GM21619 (cell line): ENCODE data around the gene HLA-B.
"Not testable (repeated sequence)": the region's sequence is repeated elsewhere in the genome, so short reads cannot be mapped to it uniquely, and the experiment has no call there.

ENCODE experiments used
- ATAC-seq: cut with Tn5 transposase; IDR thresholded peaks from one replicate; pipeline ENCODE4 v1.9.1; 2021; ENCODE audit not compliant: unreplicated experiment

The HLA-B gene

GRCh38 chr6:31385041-31385440, 28.1 kb upstream of the HLA-B start:
- ATAC-seq = no peak

- no peak for ATAC-seq
These were observed 26.2 kb upstream of the HLA-B start for GRCh38 chr6:31383149-31383548.

GRCh38 chr6:31381666-31382065, 24.7 kb upstream of the HLA-B start:
- ATAC-seq = no peak

GRCh38 chr6:31379850-31380249, 22.9 kb upstream of the HLA-B start:
- ATAC-seq = no peak

- no peak for ATAC-seq
These were observed 21.7 kb upstream of the HLA-B start for GRCh38 chr6:31378721-31379103.

- ATAC-seq = no peak
These were observed 21.2 kb upstream of the HLA-B start for GRCh38 chr6:31378062-31378720.

GRCh38 chr6:31377029-31377428, 20.1 kb upstream of the HLA-B start:
- no peak for ATAC-seq

- no peak for ATAC-seq
These were observed 18.7 kb upstream of the HLA-B start for GRCh38 chr6:31375699-31376098.

GRCh38 chr6:31374118-31374517, 17.1 kb upstream of the HLA-B start:
- not testable (repeated sequence) for ATAC-seq

GRCh38 chr6:31368461-31368860, 11.5 kb upstream of the HLA-B start:
- ATAC-seq = no peak

GRCh38 chr6:31366693-31367470, 9.9 kb upstream of the HLA-B start:
- peak; percentile 79 for ATAC-seq

GRCh38 chr6:31365864-31366263, 8.9 kb upstream of the HLA-B start:
- ATAC-seq = no peak

GRCh38 chr6:31363811-31364210, 6.8 kb upstream of the HLA-B start:
- ATAC-seq = no peak

GRCh38 chr6:31362751-31363150, 5.8 kb upstream of the HLA-B start:
- ATAC-seq = no peak

- ATAC-seq = no peak
These were observed 2.6 kb upstream of the HLA-B start for GRCh38 chr6:31359581-31359980.

- ATAC-seq = no peak
These were observed 1.3 kb upstream of the HLA-B start for GRCh38 chr6:31358302-31358701.

GRCh38 chr6:31357886-31358285, 907 bp upstream of the HLA-B start:
- ATAC-seq = no peak

GRCh38 chr6:31356216-31356945, 598 bp downstream of the HLA-B start:
- ATAC-seq = no peak

GRCh38 chr6:31355583-31355948, 1.4 kb downstream of the HLA-B start:
- ATAC-seq = no peak

GRCh38 chr6:31354864-31355582, 2.0 kb downstream of the HLA-B start:
- ATAC-seq = no peak

GRCh38 chr6:31354158-31354863, 2.7 kb downstream of the HLA-B start:
- ATAC-seq = no peak
